ENCODE results near the gene LRRC46. TPM values are rescaled to one million over a fixed set of nuclear protein-coding genes. Genes with fewer than 3 reads are reported as not detected.

LRRC46 gene
- total RNA-seq (2022; extraction: Qiagen RNA extraction) = 2.7 to 3.7 TPM (median 3.2 TPM) in 5 replicates

GRCh38 chr17:47831003-47831933 is at the start of gene LRRC46, which contains the start of gene MRPL10:
TSS of gene LRRC46 (plus strand) at chr17:47831670. CDS start at chr17:47831990, 320 bp downstream.
TSS of gene MRPL10 (minus strand) at chr17:47831541. CDS start at chr17:47831511, 30 bp downstream.

GRCh38 chr17:47821424-47822391 is 9.8 kb upstream of the LRRC46 start, which contains the start of gene OSBPL7:
TSS of gene OSBPL7 (minus strand) at chr17:47821794. CDS start at chr17:47820278, 1,516 bp downstream.

GRCh38 chr17:47840742-47841487 is 9.4 kb downstream of the LRRC46 start, which contains the start of gene SCRN2:
TSS of gene SCRN2 (minus strand) at chr17:47841273. CDS start at chr17:47840843, 430 bp downstream.

GRCh38 chr17:47850692-47851573 is 19.5 kb downstream of the LRRC46 start, which contains the start of gene SP6:
TSS of gene SP6 (minus strand) at chr17:47851163. CDS start at chr17:47848429, 2,734 bp downstream.

Other genes with a start within 250 kb of the LRRC46 start
- 274 to 432 TPM (median 299 TPM) in 5 replicates for gene KPNB1, start 181.8 kb upstream of the LRRC46 start, total RNA-seq (2022; extraction: Qiagen RNA extraction)
- 3.9 to 5.8 TPM (median 4.8 TPM) in 5 replicates for gene TBKBP1, start 137.5 kb upstream of the LRRC46 start, total RNA-seq (2022; extraction: Qiagen RNA extraction)
- 0.18 to 0.25 TPM (median 0.23 TPM) in 5 replicates for gene TBX21, start 98.4 kb upstream of the LRRC46 start, total RNA-seq (2022; extraction: Qiagen RNA extraction)
- 12.2 to 17.8 TPM (median 15.8 TPM) in 5 replicates for gene OSBPL7, start 9.9 kb upstream of the LRRC46 start, total RNA-seq (2022; extraction: Qiagen RNA extraction)
- 90.4 to 118 TPM (median 92.1 TPM) in 5 replicates for gene MRPL10, start 129 bp upstream of the LRRC46 start, total RNA-seq (2022; extraction: Qiagen RNA extraction)
- 31.9 to 40.2 TPM (median 38.2 TPM) in 5 replicates for gene SCRN2, start 9.6 kb downstream of the LRRC46 start, total RNA-seq (2022; extraction: Qiagen RNA extraction)
- 7.6 to 7.8 TPM (median 7.7 TPM) in 5 replicates for gene SP6, start 19.5 kb downstream of the LRRC46 start, total RNA-seq (2022; extraction: Qiagen RNA extraction)
- 17.8 to 19.3 TPM (median 18.3 TPM) in 5 replicates for gene SP2, start 64.6 kb downstream of the LRRC46 start, total RNA-seq (2022; extraction: Qiagen RNA extraction)
- 24.0 to 27.5 TPM (median 24.5 TPM) in 5 replicates for gene PNPO, start 109.9 kb downstream of the LRRC46 start, total RNA-seq (2022; extraction: Qiagen RNA extraction)
- 3.1 to 3.9 TPM (median 3.5 TPM) in 5 replicates for gene PRR15L, start 126.2 kb downstream of the LRRC46 start, total RNA-seq (2022; extraction: Qiagen RNA extraction)
- 99.9 to 126 TPM (median 107 TPM) in 5 replicates for gene CDK5RAP3, start 139.4 kb downstream of the LRRC46 start, total RNA-seq (2022; extraction: Qiagen RNA extraction)
- gene COPZ2, start 206.1 kb downstream of the LRRC46 start, total RNA-seq (2022; extraction: Qiagen RNA extraction) = 12.0 to 20.8 TPM (median 16.8 TPM) in 5 replicates
- gene NFE2L1, start 216.7 kb downstream of the LRRC46 start, total RNA-seq (2022; extraction: Qiagen RNA extraction) = 114 to 133 TPM (median 123 TPM) in 5 replicates